ENCODE results near the gene NUTF2.

- TF ChIP-seq EZH2 (IDR thresholded peaks at IDR 0.05; ENCODE audit: borderline replicate concordance, low read depth, low read length, poor library complexity, severe bottlenecking): no peak
- TF ChIP-seq CTCF (conservative IDR thresholded peaks at IDR 0.05; ENCODE audit: low read depth, low read length): no peak
These were observed 41.6 kb downstream of the NUTF2 start for GRCh38 chr16:67888331-67888730.
